Activated CD8-positive, alpha-beta memory T cell treated with anti-CD3 and anti-CD28 coated beads, Interleukin-2, amount 50 U/mL, for 24 hours (primary cell): Measurements from ENCODE around the gene OSBPL10.

Experiments
- DNase-seq: peaks from one replicate; pipeline ENCODE4 v3.0.0-alpha.2; 2020; ENCODE audit errors: extremely low read depth

The OSBPL10 gene

DNA sequence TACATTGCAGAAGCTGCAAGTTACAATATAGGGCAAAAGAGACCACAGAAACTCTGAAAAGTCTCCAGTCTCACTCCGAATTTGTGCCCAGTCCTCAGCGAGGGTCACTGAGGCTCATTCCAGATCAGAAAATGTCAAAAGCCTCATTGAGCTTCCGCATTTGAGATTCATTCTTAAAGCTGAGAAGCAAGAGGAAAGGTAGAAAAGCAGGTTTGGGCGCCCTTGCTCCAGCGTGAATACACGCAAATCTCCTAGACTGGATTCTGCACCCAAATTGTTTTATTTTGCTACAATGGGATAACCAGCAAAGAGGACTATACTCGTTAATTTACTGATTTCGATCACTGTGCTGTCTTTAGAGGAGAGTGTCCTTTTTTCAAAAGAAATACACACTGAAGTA lies 236.1 kb downstream of the OSBPL10 start:
- no peak for DNase-seq

DNA sequence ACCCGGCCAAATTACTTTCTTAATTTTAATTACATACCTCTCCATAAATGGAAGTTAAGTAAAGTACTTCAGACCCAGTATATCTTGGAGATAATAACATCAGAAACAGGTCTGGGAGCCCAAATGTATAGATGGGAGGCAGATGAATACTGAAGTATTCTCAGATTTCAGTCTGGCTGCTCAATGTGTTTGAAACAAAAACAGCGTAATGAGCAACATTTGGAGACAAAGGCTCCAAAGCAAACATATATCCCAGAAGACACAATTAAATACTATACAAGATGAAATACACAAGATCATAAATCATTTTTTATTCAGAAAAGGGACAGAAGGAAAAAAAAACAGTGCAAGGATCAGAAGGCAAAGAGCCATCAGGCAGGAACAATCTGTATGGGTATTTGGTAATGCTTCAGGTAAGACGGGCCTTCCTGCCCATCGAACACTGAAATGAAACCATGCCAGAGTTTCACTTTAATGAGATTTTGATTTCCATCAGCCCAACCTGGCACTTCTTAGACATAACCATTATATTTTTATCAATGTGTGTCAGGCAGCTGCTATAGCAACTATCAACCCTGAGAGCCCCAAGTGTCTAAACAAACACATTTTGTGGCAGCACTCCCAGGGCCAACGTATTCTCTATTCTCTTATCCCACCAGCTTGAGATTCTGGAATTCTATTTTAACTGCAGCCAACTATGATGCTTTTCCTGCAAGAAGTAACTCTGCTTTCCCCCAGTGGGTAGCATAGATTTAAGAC lies 237.6 kb downstream of the OSBPL10 start:
- no peak for DNase-seq

DNA sequence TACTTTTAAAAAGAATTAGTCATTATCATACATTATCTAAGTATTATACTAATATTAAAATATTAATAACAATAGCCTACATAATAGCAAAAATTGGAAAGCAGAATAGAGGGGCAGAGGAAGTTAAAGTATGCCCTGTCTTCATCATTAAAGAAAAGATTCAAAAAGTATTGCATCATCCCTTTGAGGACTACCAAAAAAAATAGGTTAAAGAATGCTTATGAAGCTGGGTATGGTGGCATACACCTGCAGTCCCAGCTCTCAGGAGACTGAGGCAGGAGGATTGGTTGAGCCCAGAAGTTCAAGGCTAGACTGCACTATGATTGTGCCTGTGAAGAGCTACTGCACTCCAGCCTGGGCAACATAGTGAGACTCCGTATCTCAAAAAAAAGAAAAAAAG lies 240.7 kb downstream of the OSBPL10 start:
- DNase-seq, result no peak

DNA sequence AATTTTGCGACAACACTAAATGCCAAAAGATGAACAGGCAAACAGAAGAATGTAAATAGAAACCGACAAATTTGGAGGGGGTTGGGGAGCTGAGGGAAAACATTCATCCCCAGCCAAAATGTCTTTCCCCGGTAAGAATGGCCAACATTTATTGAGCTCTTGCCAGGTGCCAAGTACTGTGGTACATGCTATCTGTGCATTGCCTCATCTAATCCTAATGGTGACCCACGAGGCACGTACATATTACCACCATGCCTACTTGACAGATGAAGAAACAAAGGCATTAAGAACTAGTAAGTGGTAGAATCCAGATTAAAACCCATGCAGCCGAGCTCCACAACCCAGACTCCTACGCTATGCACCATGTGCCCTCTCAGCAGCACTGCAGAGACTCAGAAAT lies 242.7 kb downstream of the OSBPL10 start:
- DNase-seq, result no peak

DNA sequence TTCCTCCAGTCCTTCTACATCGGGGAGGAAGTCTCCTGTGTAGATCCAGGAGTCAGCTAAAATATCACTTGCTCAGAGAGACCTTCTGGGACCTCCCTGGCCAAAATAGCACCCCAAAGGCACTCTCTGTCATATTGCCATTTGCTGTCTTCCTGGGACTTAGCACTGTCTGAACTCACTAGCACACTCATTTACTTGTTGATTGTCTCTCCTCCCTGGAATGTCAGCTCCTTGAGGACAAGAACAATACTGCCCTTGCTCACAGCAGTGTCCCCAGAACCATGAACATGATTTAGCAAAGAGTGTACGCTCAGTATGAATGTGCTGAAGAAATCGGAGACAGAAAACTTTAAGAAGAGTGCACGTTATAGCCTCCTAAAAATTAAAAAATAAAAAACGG lies 245.4 kb downstream of the OSBPL10 start:
- DNase-seq, result no peak

DNA sequence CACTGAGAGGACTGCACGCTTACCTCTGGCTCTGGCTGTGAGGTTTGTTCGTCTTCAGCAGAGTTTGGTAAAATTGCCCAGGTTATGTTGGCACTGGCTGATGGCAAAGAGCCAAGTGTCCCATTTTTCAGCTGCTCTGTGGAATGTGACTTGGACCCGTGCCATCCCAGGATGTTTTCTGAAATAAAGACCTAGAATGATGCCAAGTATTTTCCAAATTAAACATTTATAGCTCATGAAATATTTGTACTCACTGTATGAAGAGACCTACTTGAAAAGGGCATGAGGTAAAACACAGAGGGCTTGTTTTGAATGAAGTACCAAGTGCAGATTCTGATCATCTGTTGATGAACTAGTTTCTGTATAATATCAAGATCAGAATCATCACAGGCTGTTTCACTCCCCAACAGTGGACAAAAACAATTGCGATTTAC lies 247.8 kb downstream of the OSBPL10 start:
- no peak for DNase-seq

DNA sequence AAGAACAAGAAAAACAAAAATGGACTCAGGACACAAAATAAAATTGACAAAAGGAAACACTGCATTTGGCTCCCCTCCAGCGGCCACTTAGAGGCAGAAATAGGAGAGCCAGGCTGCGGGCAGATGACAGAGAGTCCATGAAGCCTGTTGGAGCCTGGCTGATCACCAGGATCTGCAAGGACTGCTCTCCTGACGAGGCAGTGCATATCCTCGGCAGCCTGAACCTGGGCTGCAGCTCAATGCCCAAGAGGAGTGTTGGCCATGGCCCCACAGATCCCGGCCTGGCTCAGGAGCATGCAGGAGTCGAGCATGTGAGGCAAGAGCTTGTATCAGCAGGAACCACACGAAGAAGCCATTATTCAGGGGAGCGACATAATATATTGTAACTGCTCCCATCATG lies 248.5 kb downstream of the OSBPL10 start:
- DNase-seq, result no peak

DNA sequence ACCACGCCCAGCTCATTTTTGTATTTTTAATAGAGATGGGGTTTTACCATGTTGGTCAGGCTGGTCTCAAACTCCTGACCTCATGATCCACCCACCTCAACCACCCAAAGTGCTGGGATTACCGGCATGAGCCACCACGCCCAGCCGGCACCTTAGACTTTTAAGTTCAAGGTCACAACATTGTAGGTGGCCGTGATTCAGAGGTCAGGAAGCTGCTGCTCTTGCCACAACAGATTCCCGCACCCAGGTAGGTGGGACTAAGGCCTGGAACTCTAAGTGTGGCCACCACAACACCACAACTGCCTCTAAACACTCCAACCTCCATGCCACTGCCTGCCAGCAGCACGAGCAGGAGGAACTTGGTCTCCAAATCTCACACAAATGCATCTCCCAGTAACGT lies 251.5 kb downstream of the OSBPL10 start:
- DNase-seq, result no peak

DNA sequence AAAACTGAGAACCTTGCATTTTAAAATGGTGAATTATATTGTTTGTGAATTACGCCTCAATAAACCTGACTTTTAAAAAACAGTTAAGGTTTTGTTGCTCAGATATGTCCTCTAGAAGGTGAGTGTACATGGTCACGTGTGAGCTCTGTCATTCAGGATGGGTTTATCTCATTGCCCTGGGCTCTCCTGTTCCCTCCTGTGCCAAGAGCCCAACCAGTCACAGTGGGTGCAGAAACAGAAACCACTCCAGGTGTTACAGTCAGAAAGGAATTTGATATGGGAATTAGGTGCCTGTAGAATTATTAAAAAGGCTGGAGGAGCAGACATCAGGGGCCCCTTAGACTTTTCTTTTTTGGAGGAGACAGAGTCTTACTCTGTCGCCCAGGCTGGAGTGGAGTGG lies 252.0 kb downstream of the OSBPL10 start:
- no peak for DNase-seq

DNA sequence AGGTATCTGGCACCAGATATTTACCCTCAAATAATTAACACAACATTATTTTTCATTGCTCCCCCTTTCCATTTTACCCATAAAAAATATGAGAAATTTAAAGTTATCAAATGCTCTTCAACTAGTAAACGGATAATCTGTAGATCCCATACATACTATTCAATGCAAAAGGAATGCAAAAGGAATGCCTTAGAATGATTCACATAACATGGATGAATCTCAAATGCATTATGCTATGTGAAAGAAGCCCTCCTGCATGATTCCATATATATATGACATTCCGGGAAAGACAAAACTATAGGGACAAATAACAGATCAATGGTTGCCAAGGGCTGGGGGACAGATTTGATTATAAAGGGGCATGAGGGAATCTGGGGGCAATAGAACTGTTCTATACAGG lies 252.7 kb downstream of the OSBPL10 start:
- DNase-seq, result no peak

DNA sequence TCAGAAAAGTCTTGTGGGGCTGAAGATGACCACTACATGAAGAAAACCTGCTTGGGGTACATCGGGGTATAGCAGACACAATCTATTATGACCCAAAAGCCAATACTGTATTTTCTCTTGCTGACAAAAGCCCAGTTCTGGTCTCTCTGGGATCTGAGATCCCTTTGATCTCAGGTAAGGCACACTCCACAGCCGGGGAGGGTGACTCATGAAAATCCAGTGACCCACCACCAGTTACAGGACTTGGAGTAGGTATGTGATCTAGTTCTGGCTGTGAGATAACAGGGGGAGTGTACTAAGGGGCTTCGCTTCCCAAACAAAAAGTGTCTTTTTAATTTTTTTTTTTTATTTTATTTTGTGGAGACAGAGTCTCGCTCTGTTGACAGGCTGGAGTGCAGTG lies 255.1 kb downstream of the OSBPL10 start:
- no peak for DNase-seq

DNA sequence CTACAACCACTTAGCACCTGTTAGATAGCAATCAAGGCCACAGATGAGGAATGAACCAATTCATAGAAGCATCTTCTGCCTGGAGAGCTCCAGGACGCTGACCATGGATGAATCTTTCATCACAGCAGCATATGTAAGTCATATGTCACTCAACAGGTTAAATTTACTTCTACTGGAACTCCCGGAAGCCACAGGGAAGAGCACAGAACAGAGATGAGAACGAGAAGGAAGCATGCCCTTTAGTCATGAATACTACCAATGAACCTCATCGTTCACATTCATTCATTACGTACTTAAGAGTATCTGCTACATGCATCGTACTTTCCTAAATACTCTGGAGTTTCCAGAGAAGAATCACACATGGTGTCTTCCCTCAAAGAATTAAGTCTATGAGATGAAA lies 255.5 kb downstream of the OSBPL10 start:
- DNase-seq, result no peak

DNA sequence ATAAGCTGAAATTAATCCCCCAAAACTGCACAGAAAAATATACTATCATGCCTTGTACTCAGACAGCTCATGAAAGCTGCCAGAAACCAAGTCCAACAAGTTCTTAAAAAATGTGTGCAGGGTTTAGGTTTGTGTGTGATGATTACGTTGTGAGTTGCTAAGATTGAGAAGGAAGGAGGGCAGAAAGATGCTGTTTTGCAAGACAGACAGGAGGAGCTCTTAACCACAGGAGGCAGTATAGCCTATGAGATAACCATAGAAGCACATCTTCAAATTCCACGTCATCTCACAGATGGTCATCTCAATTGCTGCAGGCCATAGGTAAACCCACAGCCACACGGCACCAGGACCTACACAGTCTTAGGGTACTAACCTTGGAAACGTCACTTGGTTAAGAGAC lies 256.4 kb downstream of the OSBPL10 start:
- no peak for DNase-seq

DNA sequence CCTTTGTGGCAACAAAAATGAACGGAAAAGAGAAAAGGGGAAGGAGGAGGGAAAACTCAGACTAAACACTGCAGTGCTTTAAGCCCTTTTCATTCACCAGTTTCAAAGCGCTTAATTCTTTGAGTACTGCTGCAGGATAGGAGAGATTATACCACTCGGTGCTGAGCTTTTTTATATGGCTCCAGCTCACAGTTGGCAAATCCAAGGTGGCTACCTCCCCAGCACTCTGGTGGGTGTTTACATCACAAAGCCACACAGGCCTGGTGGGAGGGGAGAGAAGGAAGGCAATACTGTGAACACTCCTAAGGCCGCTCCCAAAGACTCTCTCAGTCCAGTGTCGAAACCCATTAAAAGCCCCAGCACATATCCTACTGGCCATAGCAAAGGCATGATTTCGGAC lies 256.9 kb downstream of the OSBPL10 start:
- no peak for DNase-seq

DNA sequence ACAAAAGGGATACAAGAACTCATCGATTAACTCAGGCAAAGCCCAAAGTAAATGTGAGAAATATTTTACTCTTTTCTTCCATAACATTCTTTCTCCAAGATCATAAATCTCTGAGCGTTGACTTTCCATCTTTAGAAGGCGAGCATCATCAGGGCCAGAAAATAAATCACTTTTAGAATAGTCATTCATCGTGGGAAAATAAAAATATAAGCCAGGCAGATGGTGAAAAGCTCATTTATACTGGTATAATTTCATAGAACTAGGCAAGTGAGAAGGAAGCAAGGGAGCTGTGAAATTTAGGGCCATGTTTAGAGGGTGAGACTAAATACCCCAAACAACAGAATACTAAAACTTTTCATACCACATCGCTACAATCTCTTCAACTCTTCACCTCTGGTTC lies 257.4 kb downstream of the OSBPL10 start:
- no peak for DNase-seq

DNA sequence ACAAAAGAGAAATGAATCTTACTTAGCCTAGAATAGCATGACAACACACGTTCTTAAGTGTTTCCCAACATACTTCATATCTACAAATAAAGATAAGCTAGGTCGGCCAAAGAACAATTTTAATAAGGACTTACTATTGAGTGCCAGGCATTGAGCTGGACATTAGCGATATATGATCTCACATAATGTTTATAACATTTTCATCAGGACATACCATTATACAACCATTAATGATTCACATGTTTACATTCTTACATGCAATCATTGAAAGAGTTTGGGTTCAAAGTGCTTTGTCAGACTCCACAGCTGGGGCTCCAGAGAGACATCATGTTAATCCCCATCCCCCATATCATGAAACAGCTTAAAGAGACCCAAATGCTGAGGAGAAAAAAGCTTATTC lies 259.4 kb downstream of the OSBPL10 start:
- no peak for DNase-seq

DNA sequence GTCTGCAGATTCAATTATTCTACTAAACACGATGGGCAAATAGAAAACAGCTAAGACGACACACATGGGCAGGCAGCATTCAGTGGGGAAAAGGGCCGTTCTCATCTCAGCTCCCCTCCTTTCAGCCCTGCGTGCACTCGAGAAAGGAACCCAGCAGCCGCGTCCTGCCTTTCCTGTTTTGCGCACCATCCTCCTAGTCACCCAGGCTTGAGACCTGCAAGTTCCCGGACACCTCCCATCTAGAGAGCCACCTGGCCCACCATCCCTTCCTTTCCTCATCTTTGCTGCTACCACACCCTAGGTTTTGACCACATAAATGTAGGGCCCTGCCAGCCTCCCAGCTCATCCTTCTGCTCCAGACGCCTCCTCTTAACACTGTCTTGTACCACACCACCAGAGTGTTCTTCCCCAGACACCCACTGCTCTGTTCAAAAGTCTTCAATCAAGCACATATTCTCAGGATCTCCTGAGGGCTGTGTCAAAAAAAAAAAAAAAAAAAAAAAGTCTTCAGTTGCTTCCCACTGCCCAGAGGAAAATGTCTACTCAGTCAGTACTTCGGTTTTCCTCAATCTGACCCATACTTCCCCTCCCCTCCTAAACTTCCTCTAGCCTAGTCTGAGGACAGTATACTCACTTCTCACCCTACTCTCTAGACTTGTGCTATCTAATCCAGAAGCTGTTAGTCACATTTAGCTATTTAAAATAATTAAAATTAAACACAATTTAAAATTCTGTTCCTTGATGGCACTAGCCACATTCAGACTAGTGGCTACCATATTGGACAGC lies 266.4 kb downstream of the OSBPL10 start:
- DNase-seq, result no peak

DNA sequence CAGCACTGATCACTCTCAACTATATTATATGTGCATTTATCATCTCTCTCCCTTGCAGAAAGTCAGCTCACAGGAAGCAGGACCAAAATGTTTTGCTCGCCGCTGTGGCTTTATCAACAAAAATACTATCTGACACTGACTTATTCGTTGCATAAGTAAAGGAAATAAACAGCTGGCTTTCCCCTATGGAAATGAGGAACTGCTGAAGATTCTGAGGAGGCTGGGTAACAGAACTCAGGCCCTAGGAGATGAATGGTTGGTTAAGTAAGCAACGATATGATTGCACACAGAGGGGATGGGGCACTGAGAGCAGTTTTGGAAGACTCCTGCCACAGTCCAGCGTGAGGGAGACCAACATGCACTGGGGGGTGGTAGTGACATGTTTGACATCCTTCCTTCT lies 267.2 kb downstream of the OSBPL10 start:
- DNase-seq, result no peak

DNA sequence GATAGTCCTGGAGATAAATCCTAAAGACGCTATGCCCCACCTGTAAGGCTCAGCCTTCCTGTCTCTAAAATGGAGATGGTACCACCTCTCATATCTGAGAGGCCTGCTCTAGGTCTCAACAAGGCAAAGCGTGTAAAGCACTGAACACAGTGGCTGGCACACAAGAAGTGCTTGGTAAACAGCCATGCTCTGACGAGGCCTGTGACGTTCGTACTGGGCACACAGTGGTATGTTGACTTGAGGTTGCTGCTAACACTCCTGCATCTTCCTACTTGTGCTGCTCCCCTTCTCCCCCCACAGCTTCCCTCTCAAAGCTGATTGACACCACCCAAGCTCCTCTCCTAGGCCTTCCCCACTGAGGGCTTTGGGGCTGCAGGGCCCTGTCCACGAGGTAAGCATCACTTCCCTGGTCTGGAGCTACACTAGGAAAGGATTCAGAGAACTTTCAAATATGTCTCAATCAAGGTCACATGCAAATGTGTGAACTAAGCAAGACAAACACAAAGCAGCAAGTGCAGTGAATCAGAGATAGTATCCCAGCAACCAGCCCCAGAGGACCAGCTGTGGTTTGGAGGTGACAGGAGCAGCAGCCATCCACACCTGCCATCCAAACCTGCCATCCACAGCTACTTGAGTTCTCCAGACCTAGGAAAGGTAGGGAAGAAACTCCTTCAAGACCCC lies 270.8 kb downstream of the OSBPL10 start:
- DNase-seq, result no peak

DNA sequence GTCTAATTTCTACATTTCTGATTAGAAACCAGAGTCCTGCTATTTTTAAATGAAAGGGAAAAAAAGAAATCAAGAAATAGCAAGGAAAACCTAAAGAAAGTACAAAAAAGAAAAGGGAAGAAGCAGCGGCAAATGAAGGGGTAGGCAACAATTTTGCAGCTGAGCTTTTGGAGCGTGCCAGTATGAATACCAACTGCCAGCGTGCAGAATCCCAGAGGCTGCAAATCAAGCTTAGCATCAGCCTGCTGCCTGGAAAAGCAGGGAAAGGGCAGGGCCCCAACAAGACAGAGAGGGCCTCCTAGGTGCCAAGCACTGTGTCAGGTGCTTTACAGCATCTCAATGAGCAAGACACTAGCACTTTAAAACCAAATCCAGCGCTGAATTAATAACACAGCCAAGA lies 271.5 kb downstream of the OSBPL10 start:
- DNase-seq, result no peak

DNA sequence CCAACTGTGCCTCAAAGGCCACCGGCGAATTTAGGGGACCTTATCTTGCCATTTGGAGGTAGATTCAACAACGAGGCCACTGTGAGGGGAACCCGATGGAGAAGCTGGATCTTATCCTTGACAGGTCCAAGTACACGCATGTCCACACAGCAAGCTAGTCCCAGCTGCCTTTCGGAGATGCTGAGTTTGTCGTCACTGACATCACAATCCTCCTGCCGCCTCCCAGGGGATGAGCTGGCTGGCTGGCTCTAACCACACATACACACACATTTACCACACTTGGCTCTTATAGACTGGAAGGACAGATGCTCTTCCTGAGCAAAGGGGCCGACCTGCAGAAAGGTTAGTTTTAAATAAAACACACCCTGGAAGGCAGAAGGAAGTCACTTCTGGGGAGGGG lies 272.1 kb downstream of the OSBPL10 start:
- DNase-seq, result no peak

DNA sequence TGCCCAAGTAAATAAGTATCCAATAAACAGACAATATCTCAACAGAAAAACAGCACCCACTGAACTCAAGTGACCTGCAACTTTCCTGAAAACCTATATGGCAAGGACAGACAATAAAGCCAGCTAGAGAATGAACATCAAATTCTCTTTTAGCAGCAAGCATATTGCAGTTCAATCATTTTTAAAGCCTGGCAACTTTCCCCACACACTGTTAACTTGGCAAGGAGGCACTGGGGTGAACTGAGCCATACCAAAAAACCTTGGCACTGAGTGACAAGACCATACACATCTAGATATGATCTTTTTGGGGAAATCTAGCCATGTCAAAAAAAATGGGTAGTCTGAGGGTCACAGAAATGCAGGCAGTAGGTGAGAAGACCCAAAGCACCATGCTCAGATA lies 273.8 kb downstream of the OSBPL10 start:
- DNase-seq, result no peak

DNA sequence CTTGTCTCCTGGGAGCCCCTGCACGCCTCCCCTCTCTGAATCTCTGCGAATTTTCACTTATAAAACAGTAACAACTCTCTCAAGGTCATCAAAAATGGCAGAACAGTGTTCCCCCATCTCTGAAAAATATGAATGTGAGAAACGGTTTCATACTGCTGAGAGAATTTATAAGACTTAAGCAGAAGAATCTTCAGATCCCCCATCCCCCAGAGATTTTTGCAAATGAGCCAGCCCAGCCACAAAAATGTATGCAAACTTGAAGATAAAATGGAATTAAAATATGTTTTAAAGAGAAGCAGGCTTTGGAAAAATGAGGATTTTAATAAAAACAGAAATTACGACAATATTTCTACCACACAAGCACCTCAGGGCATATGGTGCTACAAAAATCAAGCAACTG lies 275.3 kb downstream of the OSBPL10 start:
- no peak for DNase-seq
